BJ (cell line): ENCODE results near the gene CELA2A. TPM values are rescaled to one million over a fixed set of nuclear protein-coding genes. Genes with fewer than 3 reads are reported as not detected.
"Not testable (repeated sequence)": the region's sequence is repeated elsewhere in the genome, so short reads cannot be mapped to it uniquely, and the experiment has no call there.

ENCODE experiments used
- CTCF ChIA-PET: fragments of 350-600 bp; formaldehyde crosslinking; extraction: SDS; loops from one replicate; lab custom pipeline; 2021; ENCODE audit warnings: antibody characterized with exemption, inconsistent platforms; lab: Yijun Ruan, JAX
- POLR2A ChIA-PET: fragments of 300-600 bp; sonication (Branson Sonifier 250); formaldehyde crosslinking; extraction: SDS; loops from one replicate; lab custom pipeline; 2021; ENCODE audit warnings: antibody characterized with exemption; lab: Charles Lee
- DNase-seq: peaks from one replicate; pipeline ENCODE4 v3.0.0-alpha.2; 2011; ENCODE audit warnings: low read depth
- H3K27me3 ChIP-seq: 2 replicates; pipeline ENCODE4 v1.6.0; 2011; ENCODE audit warnings: low read length; ENCODE audit not compliant: control insufficient read depth, insufficient read depth
- H3K36me3 ChIP-seq: 2 replicates; pipeline ENCODE4 v1.5.1; 2011; ENCODE audit warnings: low read length; ENCODE audit not compliant: control insufficient read depth, insufficient read depth
- H3K4me3 ChIP-seq: 2 replicates; pipeline ENCODE4 v1.5.1; 2011; ENCODE audit warnings: low read depth, mild to moderate bottlenecking, control low read depth, low read length
- polyA plus RNA-seq: library from polyadenylated mRNA; depleted of rRNA; stranded (reverse); fragments of >200 nt; gene quantifications from 2 replicates; pipeline ENCODE4 v1.2.3, GENCODE V29; 2011
- TF ChIP-seq, protein P1 (sequence below): IDR thresholded peaks from 2 replicates; pipeline ENCODE4 v1.5.1; 2011; ENCODE audit warnings: low read depth, mild to moderate bottlenecking, control low read depth, inconsistent platforms, low read length, moderate library complexity; ENCODE audit not compliant: insufficient read depth

CELA2A gene
- polyA plus RNA-seq, 1 experiment: not detected

- DNase-seq: no peak
- TF ChIP-seq, protein P1, sequence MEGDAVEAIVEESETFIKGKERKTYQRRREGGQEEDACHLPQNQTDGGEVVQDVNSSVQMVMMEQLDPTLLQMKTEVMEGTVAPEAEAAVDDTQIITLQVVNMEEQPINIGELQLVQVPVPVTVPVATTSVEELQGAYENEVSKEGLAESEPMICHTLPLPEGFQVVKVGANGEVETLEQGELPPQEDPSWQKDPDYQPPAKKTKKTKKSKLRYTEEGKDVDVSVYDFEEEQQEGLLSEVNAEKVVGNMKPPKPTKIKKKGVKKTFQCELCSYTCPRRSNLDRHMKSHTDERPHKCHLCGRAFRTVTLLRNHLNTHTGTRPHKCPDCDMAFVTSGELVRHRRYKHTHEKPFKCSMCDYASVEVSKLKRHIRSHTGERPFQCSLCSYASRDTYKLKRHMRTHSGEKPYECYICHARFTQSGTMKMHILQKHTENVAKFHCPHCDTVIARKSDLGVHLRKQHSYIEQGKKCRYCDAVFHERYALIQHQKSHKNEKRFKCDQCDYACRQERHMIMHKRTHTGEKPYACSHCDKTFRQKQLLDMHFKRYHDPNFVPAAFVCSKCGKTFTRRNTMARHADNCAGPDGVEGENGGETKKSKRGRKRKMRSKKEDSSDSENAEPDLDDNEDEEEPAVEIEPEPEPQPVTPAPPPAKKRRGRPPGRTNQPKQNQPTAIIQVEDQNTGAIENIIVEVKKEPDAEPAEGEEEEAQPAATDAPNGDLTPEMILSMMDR: no peak
- no peaks in the 10 kb centered on the region for H3K36me3 ChIP-seq
- POLR2A ChIA-PET: no interaction called here
- H3K4me3 ChIP-seq: no peak overlapping the region
- CTCF ChIA-PET: no interaction called here
- no peaks in the 10 kb centered on the region for H3K27me3 ChIP-seq
These were observed 27.4 kb downstream of the CELA2A start for GRCh38 chr1:15483971-15484370.

DNA sequence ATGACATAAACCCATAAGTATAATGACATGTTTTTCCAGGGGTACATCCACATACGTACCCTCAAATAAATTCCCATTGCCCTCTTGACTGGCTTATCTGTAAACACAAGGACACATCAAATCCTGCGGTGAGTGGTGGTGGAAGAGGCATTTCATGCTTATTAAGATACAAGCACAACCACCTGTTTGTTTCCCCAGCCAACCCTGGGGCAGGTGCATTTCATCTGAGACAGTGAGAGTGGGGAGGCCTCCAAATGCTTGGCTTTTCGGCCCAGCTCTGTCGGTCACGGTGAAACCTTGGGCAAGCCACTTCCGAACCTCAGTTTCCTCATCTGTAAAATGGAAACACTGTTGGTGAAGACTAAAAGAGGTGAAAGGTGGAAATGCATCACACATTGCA lies 27.9 kb downstream of the CELA2A start:
- POLR2A ChIA-PET, H3K4me3 ChIP-seq, CTCF ChIA-PET, H3K27me3 ChIP-seq, H3K36me3 ChIP-seq, DNase-seq: not testable (repeated sequence)

- ChIA-PET POLR2A (no interaction called here), CTCF (no interaction called here)
- H3K4me3 ChIP-seq: no peak overlapping the region
- TF ChIP-seq, protein P1: no peak
- DNase-seq: no peak
- no peaks in the 10 kb centered on the region for H3K36me3 ChIP-seq
- H3K27me3 ChIP-seq: no peaks in the 10 kb centered on the region
These were observed 29.1 kb downstream of the CELA2A start for GRCh38 chr1:15485636-15486035.

DNA sequence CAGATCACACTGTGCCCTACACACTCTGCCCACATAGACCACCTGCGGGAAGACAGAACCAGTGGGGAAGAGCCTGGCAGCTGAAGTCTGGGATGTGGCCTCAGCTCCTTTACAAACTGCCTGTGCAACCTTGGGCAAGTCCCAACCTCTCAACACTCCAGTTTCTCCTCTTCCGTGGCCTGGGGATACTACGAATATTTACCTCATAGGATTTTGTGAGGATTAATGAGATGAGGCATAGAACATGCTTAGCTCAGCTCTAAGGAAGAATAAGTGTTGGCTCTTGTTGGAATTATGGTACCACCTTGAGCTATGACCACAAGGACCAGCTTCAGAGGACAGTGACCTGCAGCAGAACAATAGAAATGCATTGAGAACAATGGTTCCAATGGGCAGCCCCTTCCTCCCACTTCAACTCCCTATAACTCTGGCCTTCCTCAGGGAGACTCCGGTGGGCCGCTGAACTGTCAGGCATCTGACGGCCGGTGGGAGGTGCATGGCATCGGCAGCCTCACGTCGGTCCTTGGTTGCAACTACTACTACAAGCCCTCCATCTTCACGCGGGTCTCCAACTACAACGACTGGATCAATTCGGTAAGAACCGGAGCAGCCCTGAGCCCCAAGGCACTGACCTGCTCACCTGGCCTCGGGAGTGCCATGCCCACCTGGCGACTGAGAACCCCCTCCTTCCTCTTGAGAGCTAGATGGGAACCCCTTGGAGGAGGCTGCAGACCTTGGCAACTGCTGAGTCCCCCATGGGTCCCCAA lies 30.5 kb downstream of the CELA2A start:
- H3K36me3 ChIP-seq, H3K4me3 ChIP-seq, H3K27me3 ChIP-seq, DNase-seq, POLR2A ChIA-PET: not testable (repeated sequence)
- CTCF ChIA-PET: interaction anchor here (0.9 kb wide), 1 partner anchor 13 kb away, joined by 4 read pairs; no protein-coding TSS in a partner anchor

DNA sequence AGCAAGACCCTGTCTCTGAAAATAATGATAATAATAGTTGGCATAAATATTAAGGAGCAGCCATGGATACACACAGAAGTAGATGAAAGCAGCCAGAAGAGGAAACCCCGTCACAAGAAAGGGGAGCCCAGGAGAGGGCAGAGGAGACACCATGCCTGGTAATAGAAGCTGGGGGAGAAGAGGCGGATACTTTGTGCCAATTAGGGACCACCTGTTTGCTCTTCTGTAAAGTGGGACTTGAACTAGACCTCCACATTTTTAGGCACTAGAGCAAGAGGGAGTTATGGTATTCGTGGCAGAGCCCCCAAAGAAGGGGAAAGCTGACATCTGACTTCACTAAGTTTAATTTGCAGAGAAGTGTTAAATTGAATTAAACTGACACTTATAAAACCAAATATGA lies 31.8 kb downstream of the CELA2A start:
- POLR2A ChIA-PET: no interaction called here
- peaks cover 3% of the 10 kb centered on the region for H3K36me3 ChIP-seq
- H3K27me3 ChIP-seq: no peaks in the 10 kb centered on the region
- DNase-seq: no peak
- CTCF ChIA-PET: no interaction called here
- TF ChIP-seq, protein P1: no peak
- H3K4me3 ChIP-seq: no peak overlapping the region

- no peaks in the 10 kb centered on the region for H3K27me3 ChIP-seq
- TF ChIP-seq, protein P1: no peak
- ChIA-PET CTCF (no interaction called here), POLR2A (no interaction called here)
- no peak overlapping the region for H3K4me3 ChIP-seq
- no peak for DNase-seq
- H3K36me3 ChIP-seq: peaks cover 7% of the 10 kb centered on the region
These were observed 32.7 kb downstream of the CELA2A start for GRCh38 chr1:15489052-15489736.

DNA sequence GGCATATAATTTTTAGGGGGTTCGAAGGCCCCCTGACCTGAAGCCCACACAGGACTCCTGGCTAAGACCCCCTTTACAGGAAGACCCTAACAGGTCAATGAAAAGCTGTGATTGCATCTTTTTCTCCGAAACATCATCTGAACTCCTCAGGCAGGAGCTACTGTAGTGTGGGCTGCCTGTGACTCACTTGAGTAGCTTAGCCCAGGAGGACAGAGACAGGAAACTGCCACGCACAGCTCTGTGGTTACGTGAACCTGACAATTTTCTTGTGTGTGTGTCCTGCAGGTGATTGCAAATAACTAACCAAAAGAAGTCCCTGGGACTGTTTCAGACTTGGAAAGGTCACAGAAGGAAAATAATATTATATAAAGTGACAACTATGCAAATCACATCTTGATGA lies 34.5 kb downstream of the CELA2A start:
- DNase-seq, POLR2A ChIA-PET, H3K4me3 ChIP-seq, H3K27me3 ChIP-seq: not testable (repeated sequence)
- H3K36me3 ChIP-seq: peaks cover 11% of the 10 kb centered on the region
- CTCF ChIA-PET: interaction anchor here (1.1 kb wide), 1 partner anchor 11 kb away, joined by 3 read pairs; no protein-coding TSS in a partner anchor
